ENCODE measurements around the gene PAMR1.

The PAMR1 gene

DNA sequence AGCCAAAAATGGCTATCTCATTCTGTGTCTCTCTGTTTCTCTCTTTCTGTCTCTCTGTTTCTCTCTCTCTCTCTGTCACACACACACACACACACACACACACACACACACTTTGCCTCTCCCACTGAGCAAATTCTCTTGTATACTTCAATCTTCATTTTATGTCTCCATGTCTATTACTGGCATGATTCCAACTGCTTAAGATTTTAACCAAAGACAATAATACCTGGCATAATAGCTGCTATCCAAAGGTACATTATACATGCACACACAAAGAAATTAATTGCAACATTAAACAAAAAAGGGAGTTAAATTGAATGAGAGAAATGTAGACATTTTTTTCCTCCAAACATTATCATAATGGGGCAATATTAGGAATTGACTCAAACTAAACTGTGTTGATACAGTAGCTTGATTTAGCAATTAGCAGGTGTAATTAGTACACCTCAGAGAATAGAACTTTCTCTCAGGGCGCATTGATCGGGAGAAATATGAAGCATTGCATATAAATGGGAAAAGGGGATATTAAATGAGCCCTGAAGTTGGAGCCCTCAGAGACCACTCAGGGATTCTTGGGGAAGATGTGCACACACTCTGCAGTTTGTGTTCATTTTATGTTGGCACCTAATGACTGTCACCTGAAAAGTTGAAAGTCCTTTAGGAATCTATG is 88.7 kb downstream of the PAMR1 start:
- no peaks in the 10 kb centered on the region for H3K9me3 Mint-ChIP-seq
- no peak overlapping the region for H3K4me3 Mint-ChIP-seq
- peaks cover 60 to 73% of the 10 kb centered on the region in 2 donors for H3K27me3 Mint-ChIP-seq
- no peaks in the 10 kb centered on the region for H3K4me1 Mint-ChIP-seq (ENCODE audit: low read depth in 2 of 2)
- H3K36me3 Mint-ChIP-seq (ENCODE audit: insufficient read depth): no peaks in the 10 kb centered on the region
- ATAC-seq (replicated peaks): no peak
- DNase-seq: no peak
- no peak overlapping the region for H3K27ac Mint-ChIP-seq

DNA sequence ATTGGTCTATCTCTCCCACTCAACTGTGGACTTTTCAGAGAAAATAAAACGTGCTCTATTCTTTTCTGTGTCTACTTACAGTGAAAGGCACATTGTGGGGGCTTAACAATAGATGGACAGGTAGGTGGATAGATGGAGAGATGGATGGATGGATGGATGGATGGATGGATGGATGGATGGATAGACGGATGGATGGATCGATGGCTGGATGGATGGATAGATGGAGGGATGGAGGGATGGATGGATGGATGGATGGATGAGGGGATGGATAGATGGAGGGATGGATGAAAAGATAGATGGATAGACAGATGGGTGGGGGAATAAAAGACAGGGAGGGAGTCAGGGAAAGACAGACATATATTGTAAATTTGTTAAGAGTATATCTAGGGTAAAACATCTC is 91.8 kb downstream of the PAMR1 start:
- no peaks in the 10 kb centered on the region for H3K36me3 Mint-ChIP-seq (ENCODE audit: insufficient read depth)
- no peak for ATAC-seq (replicated peaks)
- no peaks in the 10 kb centered on the region for H3K4me1 Mint-ChIP-seq (ENCODE audit: low read depth in 2 of 2)
- H3K4me3 Mint-ChIP-seq: no peak overlapping the region
- peaks cover 51 to 78% of the 10 kb centered on the region in 2 donors for H3K27me3 Mint-ChIP-seq
- no peak overlapping the region for H3K27ac Mint-ChIP-seq
- DNase-seq: no peak
- no peaks in the 10 kb centered on the region for H3K9me3 Mint-ChIP-seq

DNA sequence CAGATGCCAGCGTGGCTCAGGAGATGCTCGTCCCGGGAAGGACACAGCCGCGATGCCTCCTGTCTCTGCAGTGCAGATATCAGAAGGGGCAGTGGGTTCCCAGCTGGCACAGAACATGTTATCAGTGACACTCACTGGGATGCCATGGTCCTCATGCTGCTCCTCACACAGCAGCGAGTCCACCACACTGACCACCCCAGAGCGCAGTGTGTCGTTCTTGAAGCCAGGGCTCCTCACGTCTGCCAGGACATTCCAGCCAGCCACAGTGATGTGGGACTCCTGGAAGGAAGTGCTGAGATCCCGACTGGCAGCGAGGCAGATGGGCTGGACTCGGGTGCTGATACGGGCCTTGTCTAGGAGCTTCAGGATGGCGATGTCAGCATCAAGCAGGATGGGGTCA is 93.0 kb downstream of the PAMR1 start:
- Mint-ChIP-seq H3K27me3 (peaks cover 57 to 86% of the 10 kb centered on the region in 2 donors), H3K36me3 (ENCODE audit: insufficient read depth) (no peaks in the 10 kb centered on the region), H3K9me3 (no peaks in the 10 kb centered on the region), H3K4me3 (no peak overlapping the region), H3K27ac (no peak overlapping the region), H3K4me1 (ENCODE audit: low read depth in 2 of 2) (no peaks in the 10 kb centered on the region)
- DNase-seq (no peak), ATAC-seq (replicated peaks) (no peak)

DNA sequence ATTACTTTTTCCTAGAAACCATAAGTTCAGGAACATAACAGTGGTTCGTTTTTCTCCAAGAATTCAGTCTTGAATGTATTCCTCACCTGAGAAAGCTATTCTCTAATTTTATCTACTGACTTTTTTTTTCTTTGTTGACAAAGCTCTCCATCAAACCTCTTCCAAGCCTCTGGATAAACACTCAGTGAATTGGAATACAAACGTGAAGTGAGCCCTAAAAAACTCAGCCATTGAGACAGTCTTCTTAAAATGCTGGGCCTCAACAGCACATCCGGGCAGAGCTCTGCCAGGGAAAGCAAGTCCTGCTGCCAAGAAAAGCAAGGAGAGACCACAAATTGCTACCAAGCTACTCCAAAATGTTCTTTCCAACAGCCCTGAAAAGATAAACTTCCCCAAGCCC is 98.3 kb downstream of the PAMR1 start:
- H3K27me3 Mint-ChIP-seq: peaks cover 81 to 99% of the 10 kb centered on the region in 2 donors
- H3K27ac Mint-ChIP-seq: no peak overlapping the region
- H3K4me3 Mint-ChIP-seq: no peak overlapping the region
- no peaks in the 10 kb centered on the region for H3K9me3 Mint-ChIP-seq
- DNase-seq: no peak
- no peaks in the 10 kb centered on the region for H3K4me1 Mint-ChIP-seq (ENCODE audit: low read depth in 2 of 2)
- no peak for ATAC-seq (replicated peaks)
- no peaks in the 10 kb centered on the region for H3K36me3 Mint-ChIP-seq (ENCODE audit: insufficient read depth)

DNA sequence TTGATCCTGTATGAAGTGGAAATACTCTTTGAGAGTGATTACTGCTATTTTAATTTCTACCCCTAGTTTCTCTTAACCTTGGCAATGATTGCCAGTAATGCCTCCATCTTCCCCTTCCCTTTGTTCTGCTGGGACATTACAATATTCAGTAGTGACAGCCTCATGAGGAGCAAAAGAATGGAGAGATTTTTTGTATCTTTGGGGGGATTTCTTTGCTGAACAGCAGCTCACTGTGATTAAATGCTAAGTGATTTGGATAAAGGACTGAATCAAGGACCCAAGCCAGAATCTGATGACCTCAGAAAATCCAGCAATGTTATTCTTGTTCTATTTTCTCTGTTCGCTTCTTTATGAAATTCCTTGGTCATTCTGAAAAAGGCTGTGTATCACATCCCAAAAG is 99.1 kb downstream of the PAMR1 start:
- no peaks in the 10 kb centered on the region for H3K9me3 Mint-ChIP-seq
- no peak overlapping the region for H3K4me3 Mint-ChIP-seq
- ATAC-seq (replicated peaks): no peak
- H3K4me1 Mint-ChIP-seq (ENCODE audit: low read depth in 2 of 2): no peaks in the 10 kb centered on the region
- DNase-seq: no peak
- peaks cover 85 to 99% of the 10 kb centered on the region in 2 donors for H3K27me3 Mint-ChIP-seq
- H3K36me3 Mint-ChIP-seq (ENCODE audit: insufficient read depth): no peaks in the 10 kb centered on the region
- H3K27ac Mint-ChIP-seq: no peak overlapping the region

DNA sequence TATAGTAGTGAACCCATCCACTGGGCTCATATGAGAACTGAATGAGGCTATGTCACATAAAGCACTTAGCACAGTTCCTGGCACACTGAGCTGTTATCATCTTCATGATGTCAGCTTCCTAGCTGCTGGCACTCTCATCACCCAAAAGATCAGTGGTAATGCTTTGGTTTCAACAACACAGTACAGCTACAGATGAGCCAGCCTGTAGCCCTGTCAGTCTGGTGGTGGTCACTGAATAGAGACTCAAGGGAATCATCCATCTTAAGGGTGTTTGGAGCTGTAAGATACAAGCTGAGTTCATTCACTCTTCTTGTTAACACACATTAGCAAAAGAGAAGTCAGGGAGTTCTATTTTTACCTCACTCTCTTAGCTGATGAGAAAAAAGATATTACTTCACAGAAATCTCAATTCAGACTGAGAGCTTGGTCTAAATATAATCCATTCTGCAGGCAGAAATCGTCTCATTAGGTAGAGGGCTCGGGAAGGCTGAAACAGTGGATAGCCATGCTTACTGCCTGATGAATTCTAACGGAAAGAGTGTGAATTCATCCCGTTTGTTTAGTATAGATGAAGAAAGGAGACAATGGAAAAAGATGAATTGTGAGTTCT is 99.7 kb downstream of the PAMR1 start:
- no peak overlapping the region for H3K4me3 Mint-ChIP-seq
- H3K27ac Mint-ChIP-seq: no peak overlapping the region
- ATAC-seq (replicated peaks): no peak
- H3K9me3 Mint-ChIP-seq: no peaks in the 10 kb centered on the region
- DNase-seq: no peak
- H3K27me3 Mint-ChIP-seq: peaks cover 91 to 99% of the 10 kb centered on the region in 2 donors
- no peaks in the 10 kb centered on the region for H3K36me3 Mint-ChIP-seq (ENCODE audit: insufficient read depth)
- no peaks in the 10 kb centered on the region for H3K4me1 Mint-ChIP-seq (ENCODE audit: low read depth in 2 of 2)

DNA sequence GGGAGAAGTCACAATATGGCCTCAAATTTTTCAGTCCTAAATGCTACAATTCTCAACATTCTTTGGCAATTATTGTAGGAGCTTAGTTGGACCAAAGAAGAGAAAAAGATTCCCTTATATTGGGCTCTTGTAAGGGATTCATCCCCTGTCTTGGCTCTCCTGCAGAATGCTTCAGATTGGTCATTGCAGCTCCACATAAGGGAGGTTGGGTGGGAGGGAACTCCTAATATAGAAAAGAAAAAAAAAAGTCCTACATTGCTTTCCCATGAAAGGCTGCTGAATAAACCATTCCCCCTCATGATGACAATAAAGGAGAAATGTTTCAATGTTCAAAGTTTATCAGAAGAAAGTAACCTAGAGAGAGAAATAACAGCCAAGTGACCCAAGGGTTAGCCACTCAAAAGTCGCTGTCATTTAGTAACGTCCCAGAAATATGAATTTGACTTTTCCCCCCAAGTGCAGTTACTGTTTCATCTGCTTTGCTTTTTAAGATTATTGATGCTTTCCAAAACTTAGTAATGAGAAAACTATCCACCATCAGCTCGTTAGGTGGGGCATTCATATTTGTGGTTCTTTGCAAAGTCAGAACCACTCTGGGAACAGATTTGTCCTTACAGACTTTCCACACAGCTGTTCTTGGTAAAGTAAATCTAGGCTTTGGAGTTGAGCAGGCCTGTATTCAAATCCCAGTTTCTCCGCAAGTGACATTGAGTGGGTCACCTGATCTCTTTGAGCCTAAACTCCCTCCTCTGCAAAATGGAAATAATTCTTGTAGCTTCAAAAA is 101.1 kb downstream of the PAMR1 start:
- H3K27me3 Mint-ChIP-seq: peaks cover 92 to 99% of the 10 kb centered on the region in 2 donors
- no peak overlapping the region for H3K4me3 Mint-ChIP-seq
- no peak for DNase-seq
- ATAC-seq (replicated peaks): no peak
- no peaks in the 10 kb centered on the region for H3K36me3 Mint-ChIP-seq (ENCODE audit: insufficient read depth)
- H3K27ac Mint-ChIP-seq: no peak overlapping the region
- no peaks in the 10 kb centered on the region for H3K9me3 Mint-ChIP-seq
- H3K4me1 Mint-ChIP-seq (ENCODE audit: low read depth in 2 of 2): peaks cover 3 to 5% of the 10 kb centered on the region in 2 donors

DNA sequence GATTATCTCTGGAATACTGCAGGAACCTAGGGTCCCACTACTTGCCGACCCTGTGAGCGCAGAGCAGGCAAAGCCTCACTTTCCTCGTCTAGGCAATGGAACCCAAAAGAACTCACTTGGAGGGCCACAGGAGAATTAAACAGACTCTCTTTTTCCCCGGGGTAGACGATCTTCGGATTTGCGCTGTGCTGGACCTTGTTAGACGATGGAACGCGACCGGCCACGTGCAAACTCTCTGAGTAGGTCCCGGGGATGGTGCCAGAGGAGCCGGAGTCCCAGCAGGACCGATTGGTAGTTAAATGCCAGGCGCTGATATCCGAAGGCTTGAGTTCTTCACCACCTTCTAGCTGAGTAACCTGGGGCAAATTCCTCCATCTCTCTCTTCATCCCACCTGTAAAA is 105.0 kb downstream of the PAMR1 start:
- H3K9me3 Mint-ChIP-seq: no peaks in the 10 kb centered on the region
- peaks cover 5% of the 10 kb centered on the region for H3K36me3 Mint-ChIP-seq (ENCODE audit: insufficient read depth)
- no peak for DNase-seq
- H3K27me3 Mint-ChIP-seq: peaks cover 87 to 95% of the 10 kb centered on the region in 2 donors
- ATAC-seq (replicated peaks): no peak
- peaks cover 3 to 9% of the 10 kb centered on the region in 2 donors for H3K4me1 Mint-ChIP-seq (ENCODE audit: low read depth in 2 of 2)
- no peak overlapping the region for H3K27ac Mint-ChIP-seq
- H3K4me3 Mint-ChIP-seq: peak overlapping the region; percentile 40 to 68

DNA sequence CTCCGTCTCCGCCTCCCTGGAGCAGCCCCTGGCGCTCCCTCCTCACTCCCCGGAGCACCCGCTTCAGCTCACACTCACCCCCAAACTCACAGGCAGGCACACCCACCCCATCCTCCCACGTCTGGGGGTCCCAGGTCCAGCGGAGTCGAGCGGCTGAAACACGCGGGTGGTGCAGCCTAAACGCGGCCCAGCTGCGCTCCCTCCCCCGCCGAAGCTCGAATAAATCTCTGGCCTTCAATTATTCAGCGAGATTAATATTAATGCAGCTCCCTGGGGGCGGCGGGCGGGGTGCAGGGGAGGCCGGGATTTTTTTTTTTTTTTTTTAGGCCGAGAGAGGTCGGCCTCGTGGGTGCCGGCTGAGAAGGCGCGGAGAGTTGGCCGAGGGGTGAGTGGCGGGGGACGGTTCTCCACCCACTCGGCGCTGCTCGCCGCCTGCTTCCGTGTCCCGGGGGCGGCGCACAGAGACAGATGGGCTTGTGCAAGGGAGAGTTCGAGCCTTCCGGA is 105.5 kb downstream of the PAMR1 start:
- peaks cover 3 to 9% of the 10 kb centered on the region in 2 donors for H3K4me1 Mint-ChIP-seq (ENCODE audit: low read depth in 2 of 2)
- no peak for ATAC-seq (replicated peaks)
- no peak for DNase-seq
- peaks cover 87 to 95% of the 10 kb centered on the region in 2 donors for H3K27me3 Mint-ChIP-seq
- H3K27ac Mint-ChIP-seq: no peak overlapping the region
- H3K36me3 Mint-ChIP-seq (ENCODE audit: insufficient read depth): peaks cover 5% of the 10 kb centered on the region
- no peaks in the 10 kb centered on the region for H3K9me3 Mint-ChIP-seq
- peak overlapping the region; percentile 40 to 68 for H3K4me3 Mint-ChIP-seq

DNA sequence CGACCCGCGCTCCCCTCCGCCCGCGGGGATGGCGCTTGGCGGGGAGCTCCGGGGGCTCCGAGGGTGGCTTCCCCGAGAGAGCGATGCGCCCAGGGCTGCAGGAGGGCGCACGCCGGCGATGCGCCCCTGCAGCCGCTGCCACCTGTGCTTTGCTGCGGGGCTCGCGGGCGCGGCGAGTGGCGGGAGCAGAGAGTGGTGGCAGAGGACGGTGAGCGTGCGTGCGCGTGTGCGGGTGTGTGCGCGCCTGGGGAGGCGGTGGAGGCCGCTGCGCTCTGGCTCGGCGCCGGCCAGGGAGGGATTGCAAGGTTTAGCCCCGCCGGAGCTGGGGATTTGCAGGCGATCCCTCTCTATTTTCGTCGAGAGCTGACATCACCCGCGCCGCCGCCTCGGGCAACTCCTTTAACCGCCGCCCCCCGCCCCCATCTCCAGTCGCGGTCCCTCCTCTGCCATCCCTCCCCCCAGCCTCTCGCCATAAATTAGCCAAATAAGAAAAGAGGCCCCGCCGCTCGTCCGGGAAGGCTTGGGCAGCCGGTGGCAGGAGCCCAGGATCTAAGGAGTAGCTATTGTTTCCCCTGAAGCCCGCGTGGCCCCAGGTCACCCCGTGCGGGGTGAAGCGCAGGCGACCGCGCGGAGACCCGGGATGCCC is 106.1 kb downstream of the PAMR1 start, which contains the start of gene SLC1A2:
TSS of gene SLC1A2 (minus strand) at position 375 of the 646 bp plus-strand sequence. CDS start 592 bp downstream, outside the sequence.
- H3K27ac Mint-ChIP-seq: no peak within 1 kb of the TSS
- peaks cover 3 to 9% of the 10 kb centered on the region in 2 donors for H3K4me1 Mint-ChIP-seq (ENCODE audit: low read depth in 2 of 2)
- ATAC-seq (replicated peaks) (no peak), DNase-seq (no peak)
- peak within 1 kb of the TSS; percentile 40 to 68 for H3K4me3 Mint-ChIP-seq
- no peaks in the 10 kb centered on the region for H3K9me3 Mint-ChIP-seq
- H3K27me3 Mint-ChIP-seq: peaks cover 88 to 96% of the 10 kb centered on the region in 2 donors
- H3K36me3 Mint-ChIP-seq (ENCODE audit: insufficient read depth): peaks cover 5% of the 10 kb centered on the region

DNA sequence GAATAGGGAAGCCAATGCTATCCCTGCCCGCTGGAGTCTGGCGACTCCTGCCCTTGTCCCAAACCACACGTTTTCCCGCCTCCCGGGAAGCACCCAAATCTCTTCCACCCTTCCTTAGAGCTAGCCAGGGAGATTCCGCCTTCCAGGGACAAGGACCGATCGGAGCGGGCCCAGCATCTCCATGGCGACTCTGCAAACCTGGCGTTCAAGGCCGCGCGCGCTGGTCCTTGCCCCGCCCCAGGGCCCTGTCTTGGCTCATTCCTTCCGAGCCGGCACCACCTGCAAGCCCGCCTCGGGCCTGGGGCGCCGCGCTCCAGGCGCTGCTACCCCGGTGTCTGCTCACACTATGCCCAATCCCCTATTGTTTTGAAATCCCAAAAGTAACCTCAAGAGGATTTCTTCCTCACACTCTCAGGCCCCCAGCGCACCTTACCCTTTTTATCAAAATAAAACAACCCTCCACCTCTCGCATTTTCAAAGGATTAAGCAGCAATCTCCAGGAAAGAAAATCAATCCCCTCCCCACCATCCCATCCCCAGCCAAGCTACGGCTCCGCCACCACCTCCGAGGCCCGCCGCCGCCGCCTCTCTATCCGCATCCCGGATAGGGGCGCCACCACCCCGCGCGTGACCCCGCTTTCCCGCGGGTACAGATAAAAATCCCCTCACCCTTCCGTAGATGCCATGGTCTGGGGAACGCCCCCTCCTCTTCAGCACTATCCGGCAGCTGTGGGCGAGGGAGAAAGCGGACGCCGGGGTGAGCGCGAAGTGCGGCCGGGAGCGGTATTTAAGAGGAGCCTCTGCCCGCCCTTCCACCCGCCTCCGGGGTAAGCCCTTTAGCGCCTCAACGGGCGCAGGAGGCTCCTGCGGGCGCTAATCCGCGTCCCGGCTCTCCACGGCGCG is 106.9 kb downstream of the PAMR1 start:
- DNase-seq (no peak), ATAC-seq (replicated peaks) (no peak)
- Mint-ChIP-seq H3K4me1 (ENCODE audit: low read depth in 2 of 2) (peaks cover 3 to 9% of the 10 kb centered on the region in 2 donors), H3K36me3 (ENCODE audit: insufficient read depth) (peaks cover 5% of the 10 kb centered on the region), H3K9me3 (no peaks in the 10 kb centered on the region), H3K27me3 (peaks cover 88 to 96% of the 10 kb centered on the region in 2 donors), H3K4me3 (peak overlapping the region; percentile 34 to 55), H3K27ac (no peak overlapping the region)

DNA sequence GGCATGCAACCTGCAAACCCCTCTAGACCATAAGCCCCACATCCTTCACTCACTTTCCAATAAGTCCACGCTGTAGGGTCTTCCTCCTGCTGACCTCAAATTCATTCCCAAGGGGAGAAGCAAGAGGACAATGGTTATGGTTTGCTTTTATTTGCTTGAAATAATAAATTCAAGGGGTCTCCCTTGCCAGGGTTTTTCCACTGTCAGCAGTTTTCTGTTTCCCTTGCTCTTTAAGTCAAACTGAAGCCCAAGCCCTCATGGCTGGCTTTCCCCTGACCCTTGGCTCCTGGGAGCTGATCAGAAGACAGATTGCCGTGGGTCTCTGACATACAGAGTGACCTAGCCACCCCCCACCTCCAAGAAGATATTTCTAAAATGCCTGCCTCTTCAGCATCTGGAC is 109.9 kb downstream of the PAMR1 start:
- Mint-ChIP-seq H3K36me3 (ENCODE audit: insufficient read depth) (peaks cover 5% of the 10 kb centered on the region), H3K9me3 (no peaks in the 10 kb centered on the region), H3K27me3 (peaks cover 63 to 81% of the 10 kb centered on the region in 2 donors), H3K4me3 (no peak overlapping the region), H3K27ac (no peak overlapping the region), H3K4me1 (ENCODE audit: low read depth in 2 of 2) (peaks cover 3 to 9% of the 10 kb centered on the region in 2 donors)
- ATAC-seq (replicated peaks) (no peak), DNase-seq (no peak)
